HEK293 (cell line): ENCODE data around the gene MXI1.
A peak's percentile ranks its signal among the peaks of the same experiment; 100 is the strongest.

Source experiments
- AEBP2 ChIP-seq: fragments of 450-650 bp; formaldehyde crosslinking; IDR thresholded peaks from 2 replicates; pipeline ENCODE4 v1.5.1; 2016; ENCODE audit warnings: missing biosample characterization, missing genetic modification characterization, borderline replicate concordance
- ATF2 ChIP-seq: fragments of 450-650 bp; formaldehyde crosslinking; IDR thresholded peaks from 2 replicates; pipeline ENCODE4 v1.5.1; 2016; ENCODE audit warnings: missing biosample characterization, missing genetic modification characterization, low read depth
- INSM2 ChIP-seq: fragments of 450-650 bp; formaldehyde crosslinking; IDR thresholded peaks from 2 replicates; pipeline ENCODE4 v1.5.1; 2016; ENCODE audit warnings: missing biosample characterization, missing genetic modification characterization
- KLF1 ChIP-seq: fragments of 450-650 bp; formaldehyde crosslinking; IDR thresholded peaks from 2 replicates; pipeline ENCODE4 v1.5.1; 2016; ENCODE audit warnings: missing biosample characterization, missing genetic modification characterization
- KLF10 ChIP-seq: fragments of 450-650 bp; IDR thresholded peaks from 2 replicates; pipeline ENCODE4 v1.5.1; 2018; ENCODE audit warnings: missing biosample characterization, mild to moderate bottlenecking, missing genetic modification characterization
- KLF16 ChIP-seq: fragments of 450-650 bp; formaldehyde crosslinking; IDR thresholded peaks from 2 replicates; pipeline ENCODE4 v1.5.1; 2017; ENCODE audit warnings: missing biosample characterization, missing genetic modification characterization
- PRDM6 ChIP-seq: fragments of 450-650 bp; formaldehyde crosslinking; IDR thresholded peaks from 2 replicates; pipeline ENCODE4 v1.5.1; 2017; ENCODE audit warnings: missing biosample characterization, missing genetic modification characterization
- SETDB1 ChIP-seq: IDR thresholded peaks from one replicate; pipeline ENCODE4 v1.6.1; 2017; ENCODE audit warnings: mild to moderate bottlenecking, low read length, moderate library complexity, mixed read lengths; ENCODE audit not compliant: insufficient read length
- SP7 ChIP-seq: fragments of 450-650 bp; formaldehyde crosslinking; IDR thresholded peaks from 2 replicates; pipeline ENCODE4 v1.5.1; 2016; ENCODE audit warnings: missing biosample characterization, missing genetic modification characterization
- ZEB2 ChIP-seq: fragments of 450-650 bp; formaldehyde crosslinking; IDR thresholded peaks from 2 replicates; pipeline ENCODE4 v1.5.1; 2016; ENCODE audit warnings: missing biosample characterization, missing genetic modification characterization
- ZFP37 ChIP-seq: fragments of 450-650 bp; formaldehyde crosslinking; IDR thresholded peaks from 2 replicates; pipeline ENCODE4 v1.5.1; 2016; ENCODE audit warnings: missing biosample characterization, missing genetic modification characterization
- ZNF10 ChIP-seq: fragments of 450-650 bp; formaldehyde crosslinking; IDR thresholded peaks from 2 replicates; pipeline ENCODE4 v1.5.1; 2017; ENCODE audit warnings: missing biosample characterization, missing genetic modification characterization
- ZNF157 ChIP-seq: fragments of 450-650 bp; formaldehyde crosslinking; IDR thresholded peaks from 2 replicates; pipeline ENCODE4 v1.5.1; 2016; ENCODE audit warnings: missing biosample characterization, missing genetic modification characterization
- ZNF184 ChIP-seq: fragments of 450-650 bp; IDR thresholded peaks from 2 replicates; pipeline ENCODE4 v1.5.1; 2018; ENCODE audit warnings: missing biosample characterization, mild to moderate bottlenecking, missing genetic modification characterization
- ZNF202 ChIP-seq: fragments of 450-650 bp; formaldehyde crosslinking; IDR thresholded peaks from 2 replicates; pipeline ENCODE4 v1.5.1; 2016; ENCODE audit warnings: missing biosample characterization, missing genetic modification characterization, borderline replicate concordance
- ZNF248 ChIP-seq: fragments of 450-650 bp; formaldehyde crosslinking; IDR thresholded peaks from 2 replicates; pipeline ENCODE4 v1.5.1; 2017; ENCODE audit warnings: missing biosample characterization, missing genetic modification characterization
- ZNF274 ChIP-seq, 2 experiments: fragments of 200-500 bp in 1 of 2; fragments of 450-650 bp in 1 of 2; sonication (Bioruptor generic) in 1 of 2; formaldehyde crosslinking in 1 of 2; IDR thresholded peaks; 2 replicates each; pipeline versions ENCODE4 v1.5.1 to v1.6.1; 2014 to 2016; ENCODE audit warnings: borderline replicate concordance in 1 of 2, inconsistent platforms in 1 of 2, low read length in 1 of 2, missing biosample characterization in 1 of 2, missing genetic modification characterization in 1 of 2
- ZNF335 ChIP-seq: fragments of 450-650 bp; formaldehyde crosslinking; conservative IDR thresholded peaks from 2 replicates; pipeline ENCODE4 v1.5.1; 2016; ENCODE audit warnings: missing biosample characterization, missing genetic modification characterization
- ZNF341 ChIP-seq: fragments of 450-650 bp; formaldehyde crosslinking; IDR thresholded peaks from 2 replicates; pipeline ENCODE4; 2016; ENCODE audit warnings: low read depth, missing biosample characterization, missing genetic modification characterization
- ZNF426 ChIP-seq: fragments of 450-650 bp; formaldehyde crosslinking; IDR thresholded peaks from 2 replicates; pipeline ENCODE4 v1.5.1; 2017; ENCODE audit warnings: missing biosample characterization, missing genetic modification characterization, mild to moderate bottlenecking, inconsistent platforms, moderate library complexity
- ZNF488 ChIP-seq: fragments of 450-650 bp; formaldehyde crosslinking; IDR thresholded peaks from 2 replicates; pipeline ENCODE4 v1.5.1; 2016; ENCODE audit warnings: missing biosample characterization, missing genetic modification characterization
- ZNF510 ChIP-seq: fragments of 450-650 bp; formaldehyde crosslinking; IDR thresholded peaks from 2 replicates; pipeline ENCODE4 v1.5.1; 2018; ENCODE audit warnings: mild to moderate bottlenecking, missing genetic modification characterization, missing biosample characterization; ENCODE audit not compliant: insufficient replicate concordance
- ZNF521 ChIP-seq: fragments of 450-650 bp; formaldehyde crosslinking; IDR thresholded peaks from 2 replicates; pipeline ENCODE4 v1.5.1; 2017; ENCODE audit warnings: missing biosample characterization, mild to moderate bottlenecking, missing genetic modification characterization
- ZNF529 ChIP-seq: fragments of 450-650 bp; formaldehyde crosslinking; IDR thresholded peaks from 2 replicates; pipeline ENCODE4 v1.5.1; 2017; ENCODE audit warnings: missing genetic modification characterization, missing biosample characterization; ENCODE audit not compliant: insufficient replicate concordance
- ZNF585B ChIP-seq: fragments of 450-650 bp; formaldehyde crosslinking; IDR thresholded peaks from 2 replicates; pipeline ENCODE4 v1.5.1; 2016; ENCODE audit warnings: missing biosample characterization, missing genetic modification characterization
- ZNF626 ChIP-seq: fragments of 450-650 bp; sonication (Bioruptor Pico); formaldehyde crosslinking; IDR thresholded peaks from 2 replicates; pipeline ENCODE4 v1.5.1; 2018; ENCODE audit warnings: missing biosample characterization, missing genetic modification characterization, inconsistent platforms
- ZNF639 ChIP-seq: fragments of 450-650 bp; formaldehyde crosslinking; IDR thresholded peaks from 2 replicates; pipeline ENCODE4 v1.5.1; 2016; ENCODE audit warnings: missing biosample characterization, missing genetic modification characterization
- ZNF654 ChIP-seq: fragments of 450-650 bp; formaldehyde crosslinking; IDR thresholded peaks from 2 replicates; pipeline ENCODE4 v1.5.1; 2016; ENCODE audit warnings: low read depth, missing biosample characterization, missing genetic modification characterization
- ZNF658 ChIP-seq: fragments of 450-650 bp; formaldehyde crosslinking; IDR thresholded peaks from 2 replicates; pipeline ENCODE4; 2016; ENCODE audit warnings: missing biosample characterization, missing genetic modification characterization
- ZNF747 ChIP-seq: fragments of 450-650 bp; formaldehyde crosslinking; IDR thresholded peaks from 2 replicates; pipeline ENCODE4 v1.5.1; 2016; ENCODE audit warnings: missing biosample characterization, missing genetic modification characterization
- ZNF785 ChIP-seq: fragments of 450-650 bp; formaldehyde crosslinking; IDR thresholded peaks from 2 replicates; pipeline ENCODE4 v1.5.1; 2016; ENCODE audit warnings: missing biosample characterization, missing genetic modification characterization

The MXI1 gene

GRCh38 chr10:110225756-110226542 lies 18.5 kb downstream of the MXI1 start (continued):
- TF ChIP-seq ZNF274 (IDR thresholded peaks at IDR 0.05; ENCODE audit: low read length): no peak
- no peak for TF ChIP-seq ZNF274 (tag by site-specific recombination; IDR thresholded peaks at IDR 0.05; ENCODE audit: borderline replicate concordance)
- TF ChIP-seq ZNF335: peak; percentile 68
- TF ChIP-seq KLF1 (tag by site-specific recombination): no peak
- TF ChIP-seq ZNF785 (tag by site-specific recombination): no peak
- no peak for TF ChIP-seq ZFP37 (tag by site-specific recombination)
- TF ChIP-seq ZNF488 (tag by site-specific recombination): no peak
- TF ChIP-seq SETDB1: no peak
- peak; percentile 46; the same call in 1 of the 2 replicates for TF ChIP-seq SP7 (tag by site-specific recombination)
- no peak for TF ChIP-seq ZNF654 (tag by site-specific recombination)
- TF ChIP-seq INSM2: no peak
- TF ChIP-seq ZNF184 (tag by site-specific recombination): no peak
- TF ChIP-seq ZNF585B: no peak
- no peak for TF ChIP-seq PRDM6 (tag by site-specific recombination)
- TF ChIP-seq ZNF529: no peak
- TF ChIP-seq ZNF10 (tag by site-specific recombination): no peak
- TF ChIP-seq ZNF426 (tag by site-specific recombination): no peak
- no peak for TF ChIP-seq ZNF248 (tag by site-specific recombination)
- no peak for TF ChIP-seq ZNF658
- TF ChIP-seq ZNF747 (tag by site-specific recombination): no peak
- no peak for TF ChIP-seq ZNF626
- peak; percentile 89; the same call in 1 of the 2 replicates for TF ChIP-seq ZEB2 (tag by site-specific recombination)
- TF ChIP-seq ZNF341: no peak
- TF ChIP-seq ZNF510 (tag by site-specific recombination): no peak
- no peak for TF ChIP-seq ZNF521
- peak; percentile 68; the same call in 1 of the 2 replicates for TF ChIP-seq KLF10 (tag by site-specific recombination)
- no peak for TF ChIP-seq ATF2 (tag by site-specific recombination)
- no peak for TF ChIP-seq AEBP2 (tag by site-specific recombination)
- TF ChIP-seq ZNF202 (tag by site-specific recombination): no peak
- TF ChIP-seq ZNF157 (tag by site-specific recombination): no peak
- no peak; the same call in 1 of the 2 replicates for TF ChIP-seq KLF16
- TF ChIP-seq ZNF639 (tag by site-specific recombination): no peak
